Panc1 (cell line): ENCODE data around the gene AP3D1. TPM values are rescaled to one million over a fixed set of nuclear protein-coding genes. Genes with fewer than 3 reads are reported as not detected.

Experiments used
- ATAC-seq: fragments of 200-7000 bp; cut with Tn5 transposase; 2 replicates; pipeline ENCODE4 v1.9.1; 2020; ENCODE audit warnings: mild to moderate bottlenecking, moderate library complexity
- BruUV-seq: library from RNA; stranded (reverse); fragments of 400-500 nt; replicated peaks from 2 replicates; lab custom pipeline; 2021; lab: Mats Ljungman, UMichigan
- CTCF ChIA-PET: fragments of 300-600 bp; sonication (Branson Sonifier 250); formaldehyde crosslinking; loops from one replicate; lab custom pipeline; 2022; ENCODE audit warnings: antibody characterized with exemption; lab: Charles Lee
- POLR2A ChIA-PET: fragments of 300-600 bp; sonication (Branson Sonifier 250); formaldehyde crosslinking; loops from one replicate; lab custom pipeline; 2022; ENCODE audit warnings: antibody characterized with exemption; lab: Charles Lee
- DNase-seq: peaks from one replicate; pipeline ENCODE4 v3.0.0-alpha.2; 2010; ENCODE audit warnings: low read depth, low spot score
- H3K27ac ChIP-seq: 2 replicates; pipeline ENCODE4 v1.5.1; 2011; ENCODE audit warnings: mild to moderate bottlenecking, low read length, inconsistent platforms
- H3K27me3 ChIP-seq: fragments of 200-500 bp; sonication (Bioruptor generic); 2 replicates; pipeline ENCODE4 v1.6.0; 2014; ENCODE audit warnings: low read length, inconsistent platforms; ENCODE audit not compliant: control insufficient read depth, insufficient read depth
- H3K36me3 ChIP-seq: fragments of 200-500 bp; sonication (Bioruptor generic); 2 replicates; pipeline ENCODE4 v1.5.1; 2014; ENCODE audit warnings: inconsistent platforms, mild to moderate bottlenecking, low read length, moderate library complexity; ENCODE audit not compliant: control insufficient read depth, insufficient read depth
- H3K4me1 ChIP-seq: 2 replicates; pipeline ENCODE4 v1.5.1; 2011; ENCODE audit warnings: inconsistent platforms, mild to moderate bottlenecking, low read length, moderate library complexity; ENCODE audit not compliant: control insufficient read depth, insufficient read depth
- H3K4me3 ChIP-seq, 2 experiments: 2 replicates each; pipeline ENCODE4 v1.5.1; 2011 to 2012; ENCODE audit warnings: low read depth in 2 of 2, low read length in 2 of 2, mild to moderate bottlenecking in 2 of 2, inconsistent platforms in 1 of 2, moderate library complexity in 1 of 2
- H3K9me3 ChIP-seq: fragments of 200-500 bp; sonication (Bioruptor generic); 2 replicates; pipeline ENCODE4 v1.5.1; 2014; ENCODE audit warnings: low read depth, mild to moderate bottlenecking, inconsistent platforms, low read length, moderate library complexity; ENCODE audit not compliant: control insufficient read depth, insufficient read depth
- POLR2AphosphoS5 ChIP-seq: IDR thresholded peaks from 2 replicates; pipeline ENCODE4 v1.6.1; 2012; ENCODE audit warnings: mild to moderate bottlenecking, low read depth, low read length, moderate library complexity
- SIN3A ChIP-seq: IDR thresholded peaks from 2 replicates; pipeline ENCODE4 v1.6.1; 2012; ENCODE audit warnings: low read depth, mild to moderate bottlenecking, low read length, moderate library complexity, borderline replicate concordance; ENCODE audit not compliant: insufficient read depth
- TCF7L2 ChIP-seq: IDR thresholded peaks from 2 replicates; pipeline ENCODE4 v1.6.1; 2011; ENCODE audit warnings: mild to moderate bottlenecking, low read depth, low read length, inconsistent platforms
- in situ Hi-C: cut with HindIII; loops from 2 replicates; pipeline ENCODE4 v1.10.0; 2016; ENCODE audit warnings: low sequenced_read_pairs, low pct_unique_long_range_greater_than_20kb
- intact Hi-C: fragments of 100-400 bp; cut with micrococcal nuclease; formaldehyde crosslinking; loops from one replicate; pipeline ENCODE4 v1.10.0; 2022; ENCODE audit not compliant: unreplicated experiment
- total RNA-seq: library from RNA; stranded (reverse); gene quantifications from one replicate; pipeline ENCODE4 v1.2.1, GENCODE V29; 2021; ENCODE audit not compliant: unreplicated experiment
- TF ChIP-seq, protein P1 (sequence below), 2 experiments: IDR thresholded peaks; 2 replicates each; pipeline ENCODE4 v1.6.1; 2011 to 2012; ENCODE audit warnings: low read depth in 2 of 2, control low read depth in 1 of 2, low read length in 1 of 2, mild to moderate bottlenecking in 1 of 2, moderate library complexity in 1 of 2; ENCODE audit not compliant: insufficient read depth in 1 of 2
- TF ChIP-seq, protein P2 (sequence below): fragments of 450-650 bp; IDR thresholded peaks from 2 replicates; pipeline ENCODE4 v1.5.1; 2017; ENCODE audit warnings: mild to moderate bottlenecking

The AP3D1 gene
- total RNA-seq, 1 experiment from 2014 or later: 167 TPM

DNA sequence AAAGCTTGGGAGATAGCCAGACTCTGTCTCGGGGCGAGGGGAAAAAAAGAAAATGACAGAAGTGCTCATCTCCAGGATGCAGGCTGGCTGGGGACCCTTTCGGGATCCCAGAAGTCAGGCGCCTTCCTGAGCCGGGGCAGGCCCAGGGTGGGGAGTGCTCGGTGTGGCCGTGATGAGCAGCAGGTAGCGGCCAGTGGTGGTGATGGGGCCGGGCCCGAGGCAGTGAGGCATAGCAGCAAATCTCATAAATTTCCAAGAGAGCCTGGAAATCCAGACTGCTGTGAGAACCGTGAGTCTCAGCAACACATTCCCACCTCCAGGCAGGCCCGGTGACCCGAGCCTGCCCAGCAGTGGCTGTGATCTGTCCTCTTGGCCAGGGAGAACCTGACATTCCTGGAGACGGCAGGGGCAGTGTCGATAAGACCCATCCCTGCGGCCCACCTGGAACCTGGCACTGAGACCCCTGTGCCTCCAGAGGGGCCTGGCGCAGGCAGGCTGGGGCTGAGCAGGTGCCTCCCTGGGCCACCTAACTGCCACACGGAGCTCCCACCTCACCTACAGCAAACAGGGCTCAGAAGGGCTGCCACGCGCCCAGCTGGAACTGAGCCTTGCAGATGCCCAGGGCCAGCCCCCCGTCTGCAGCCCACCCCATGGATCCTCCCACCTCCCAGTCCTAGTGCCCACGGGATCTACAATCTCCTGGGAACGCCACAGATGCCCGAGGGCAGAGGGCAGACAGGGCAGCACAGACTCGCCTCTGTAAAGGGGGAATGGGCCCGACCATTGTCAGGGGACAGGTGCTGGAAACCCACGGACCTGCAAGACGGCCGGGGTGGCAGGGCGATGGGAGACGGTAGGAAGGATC is 31.2 kb downstream of the AP3D1 start:
- intact Hi-C loops: no loop called here
- ChIA-PET POLR2A (no interaction called here), CTCF (no interaction called here)
- Histone ChIP-seq H3K27me3 (no peaks in the 10 kb centered on the region), H3K4me3 (no peak overlapping the region), H3K4me1 (no peaks in the 10 kb centered on the region), H3K36me3 (peaks cover 2% of the 10 kb centered on the region; the same call in 1 of the 2 replicates), H3K9me3 (no peaks in the 10 kb centered on the region), H3K27ac (no peak overlapping the region)
- ATAC-seq (no peak), DNase-seq (no peak)
- BruUV-seq: no TSS peak
- no peak for TF ChIP-seq SIN3A
- no peak for TF ChIP-seq POLR2AphosphoS5
- no peak for TF ChIP-seq TCF7L2
- TF ChIP-seq, protein P1, sequence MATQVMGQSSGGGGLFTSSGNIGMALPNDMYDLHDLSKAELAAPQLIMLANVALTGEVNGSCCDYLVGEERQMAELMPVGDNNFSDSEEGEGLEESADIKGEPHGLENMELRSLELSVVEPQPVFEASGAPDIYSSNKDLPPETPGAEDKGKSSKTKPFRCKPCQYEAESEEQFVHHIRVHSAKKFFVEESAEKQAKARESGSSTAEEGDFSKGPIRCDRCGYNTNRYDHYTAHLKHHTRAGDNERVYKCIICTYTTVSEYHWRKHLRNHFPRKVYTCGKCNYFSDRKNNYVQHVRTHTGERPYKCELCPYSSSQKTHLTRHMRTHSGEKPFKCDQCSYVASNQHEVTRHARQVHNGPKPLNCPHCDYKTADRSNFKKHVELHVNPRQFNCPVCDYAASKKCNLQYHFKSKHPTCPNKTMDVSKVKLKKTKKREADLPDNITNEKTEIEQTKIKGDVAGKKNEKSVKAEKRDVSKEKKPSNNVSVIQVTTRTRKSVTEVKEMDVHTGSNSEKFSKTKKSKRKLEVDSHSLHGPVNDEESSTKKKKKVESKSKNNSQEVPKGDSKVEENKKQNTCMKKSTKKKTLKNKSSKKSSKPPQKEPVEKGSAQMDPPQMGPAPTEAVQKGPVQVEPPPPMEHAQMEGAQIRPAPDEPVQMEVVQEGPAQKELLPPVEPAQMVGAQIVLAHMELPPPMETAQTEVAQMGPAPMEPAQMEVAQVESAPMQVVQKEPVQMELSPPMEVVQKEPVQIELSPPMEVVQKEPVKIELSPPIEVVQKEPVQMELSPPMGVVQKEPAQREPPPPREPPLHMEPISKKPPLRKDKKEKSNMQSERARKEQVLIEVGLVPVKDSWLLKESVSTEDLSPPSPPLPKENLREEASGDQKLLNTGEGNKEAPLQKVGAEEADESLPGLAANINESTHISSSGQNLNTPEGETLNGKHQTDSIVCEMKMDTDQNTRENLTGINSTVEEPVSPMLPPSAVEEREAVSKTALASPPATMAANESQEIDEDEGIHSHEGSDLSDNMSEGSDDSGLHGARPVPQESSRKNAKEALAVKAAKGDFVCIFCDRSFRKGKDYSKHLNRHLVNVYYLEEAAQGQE (IDR thresholded peaks at IDR 0.05; ENCODE audit: insufficient read depth in 1 of 2, low read depth in 2 of 2, low read length in 1 of 2): no peak
- TF ChIP-seq, protein P2, sequence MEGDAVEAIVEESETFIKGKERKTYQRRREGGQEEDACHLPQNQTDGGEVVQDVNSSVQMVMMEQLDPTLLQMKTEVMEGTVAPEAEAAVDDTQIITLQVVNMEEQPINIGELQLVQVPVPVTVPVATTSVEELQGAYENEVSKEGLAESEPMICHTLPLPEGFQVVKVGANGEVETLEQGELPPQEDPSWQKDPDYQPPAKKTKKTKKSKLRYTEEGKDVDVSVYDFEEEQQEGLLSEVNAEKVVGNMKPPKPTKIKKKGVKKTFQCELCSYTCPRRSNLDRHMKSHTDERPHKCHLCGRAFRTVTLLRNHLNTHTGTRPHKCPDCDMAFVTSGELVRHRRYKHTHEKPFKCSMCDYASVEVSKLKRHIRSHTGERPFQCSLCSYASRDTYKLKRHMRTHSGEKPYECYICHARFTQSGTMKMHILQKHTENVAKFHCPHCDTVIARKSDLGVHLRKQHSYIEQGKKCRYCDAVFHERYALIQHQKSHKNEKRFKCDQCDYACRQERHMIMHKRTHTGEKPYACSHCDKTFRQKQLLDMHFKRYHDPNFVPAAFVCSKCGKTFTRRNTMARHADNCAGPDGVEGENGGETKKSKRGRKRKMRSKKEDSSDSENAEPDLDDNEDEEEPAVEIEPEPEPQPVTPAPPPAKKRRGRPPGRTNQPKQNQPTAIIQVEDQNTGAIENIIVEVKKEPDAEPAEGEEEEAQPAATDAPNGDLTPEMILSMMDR: no peak
- in situ Hi-C loops: no loop called here

DNA sequence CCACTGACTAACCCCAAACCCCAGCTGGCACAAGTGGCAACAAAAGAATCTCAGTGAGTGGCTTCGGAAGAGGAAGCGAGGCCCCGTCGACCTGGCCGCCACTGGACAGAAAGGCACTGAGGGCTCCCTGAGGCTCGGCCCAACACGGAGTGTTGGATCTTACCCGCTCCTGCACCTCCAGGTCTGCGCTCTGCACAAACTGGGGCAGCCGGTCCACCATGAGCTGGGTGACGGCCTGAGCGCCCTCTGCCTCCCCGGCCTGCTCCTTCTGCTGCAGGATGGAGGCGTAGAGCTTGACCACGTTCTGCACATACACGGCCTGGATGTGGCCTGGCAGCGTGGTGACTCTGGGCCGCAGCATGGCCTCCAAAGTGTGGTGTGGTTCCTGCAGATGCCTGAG is 32.9 kb downstream of the AP3D1 start:
- Histone ChIP-seq H3K4me1 (no peaks in the 10 kb centered on the region), H3K27ac (no peak overlapping the region), H3K27me3 (no peaks in the 10 kb centered on the region), H3K9me3 (no peaks in the 10 kb centered on the region), H3K4me3 (no peak overlapping the region), H3K36me3 (peaks cover 2% of the 10 kb centered on the region; the same call in 1 of the 2 replicates)
- in situ Hi-C loops: no loop called here
- BruUV-seq: no TSS peak
- POLR2A ChIA-PET: no interaction called here
- no peak for ATAC-seq
- intact Hi-C loops: no loop called here
- CTCF ChIA-PET: no interaction called here
- DNase-seq: no peak
- TF ChIP-seq SIN3A (no peak), TCF7L2 (no peak), POLR2AphosphoS5 (no peak)
- TF ChIP-seq, protein P1 (IDR thresholded peaks at IDR 0.05; ENCODE audit: insufficient read depth in 1 of 2, low read depth in 2 of 2, low read length in 1 of 2): no peak
- TF ChIP-seq, protein P2: no peak
